ENCODE measurements around the gene AHCYL2.
"Not testable (repeated sequence)": the region's sequence is repeated elsewhere in the genome, so short reads cannot be mapped to it uniquely, and the experiment has no call there.

DNA sequence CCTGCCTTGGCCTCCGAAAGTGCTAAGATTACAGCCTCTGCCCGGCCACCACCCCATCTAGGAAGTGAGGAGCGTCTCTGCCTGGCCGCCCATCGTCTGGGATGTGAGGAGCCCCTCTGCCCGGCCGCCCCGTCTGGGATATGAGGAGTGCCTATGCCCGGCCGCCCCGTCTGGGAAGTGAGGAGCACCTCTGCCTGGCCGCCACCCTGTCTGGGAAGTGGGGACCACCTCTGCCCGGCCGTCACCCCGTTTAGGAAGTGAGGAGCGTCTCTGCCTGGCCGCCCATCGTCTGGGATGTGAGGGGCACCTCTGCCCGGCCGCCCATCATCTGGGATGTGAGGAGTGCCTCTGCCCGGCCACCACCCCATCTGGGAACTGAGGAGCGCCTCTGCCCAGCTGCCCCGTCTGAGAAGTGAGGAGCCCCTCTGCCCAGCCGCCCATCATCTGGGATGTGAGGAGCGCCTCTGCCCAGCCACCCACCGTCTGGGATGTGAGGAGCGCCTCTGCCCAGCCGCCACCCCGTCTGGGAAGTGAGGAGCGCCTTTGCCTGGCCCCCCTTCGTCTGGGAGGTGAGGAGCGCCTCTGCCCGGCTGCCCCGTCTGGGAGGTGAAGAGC, 8.6 kb upstream of the AHCYL2 start:
- not testable (repeated sequence) for TF ChIP-seq POLR2AphosphoS5 (IDR thresholded peaks at IDR 0.05; ENCODE audit: low read depth, low read length); POLR2A (IDR thresholded peaks at IDR 0.05; ENCODE audit: low read depth, low read length); TAF1 (IDR thresholded peaks at IDR 0.05; ENCODE audit: borderline replicate concordance, low read depth, low read length)
